Measurements from ENCODE around the gene PJA2.
"Not testable (repeated sequence)": the region's sequence is repeated elsewhere in the genome, so short reads cannot be mapped to it uniquely, and the experiment has no call there.

The PJA2 gene

GRCh38 chr5:109300367-109300766, 109.4 kb downstream of the PJA2 start:
- no peak for DNase-seq

GRCh38 chr5:109299557-109299956, 110.2 kb downstream of the PJA2 start:
- DNase-seq = no peak

- DNase-seq = no peak
Observed at GRCh38 chr5:109298794-109299193, 111.0 kb downstream of the PJA2 start.

- DNase-seq = no peak
Observed at GRCh38 chr5:109297900-109298299, 111.9 kb downstream of the PJA2 start.

GRCh38 chr5:109291090-109291489, 118.7 kb downstream of the PJA2 start:
- DNase-seq = no peak

GRCh38 chr5:109290231-109290630, 119.5 kb downstream of the PJA2 start:
- DNase-seq = no peak

GRCh38 chr5:109286628-109287027, 123.1 kb downstream of the PJA2 start:
- not testable (repeated sequence) for DNase-seq

Data from activated naive CD4-positive, alpha-beta T cell treated with anti-CD3 and anti-CD28 coated beads, Interleukin-2, amount 50 U/mL, for 16 hours (primary cell).